Body of pancreas (tissue), 4 donors: ENCODE results near the gene WNK1. TPM values are rescaled to one million over a fixed set of nuclear protein-coding genes. Genes with fewer than 3 reads are reported as not detected.
A peak's percentile ranks its signal among the peaks of the same experiment; 100 is the strongest.

Source experiments
- ATAC-seq: fragments of 150-250 bp; one replicate; pipeline ENCODE4 v1.9.1; 2016
- DNase-seq, 4 donors: peaks; one replicate each; pipeline ENCODE4 v3.0.0-alpha.2; 2019
- H3K27ac ChIP-seq, 4 donors: fragments of 200-600 bp; sonication (generic); 1 replicate in 3 of 4; 2 replicates in 1 of 4; pipeline versions ENCODE4 v1.5.1 to v1.6.1; 2016 to 2019; ENCODE audit warnings: mild to moderate bottlenecking in 1 of 4, mixed read lengths in 1 of 4, moderate library complexity in 1 of 4
- H3K27me3 ChIP-seq, 2 donors: fragments of 200-600 bp; sonication (generic); one replicate each; pipeline ENCODE4 v1.6.0; 2016; ENCODE audit warnings: mild to moderate bottlenecking in 1 of 2
- H3K36me3 ChIP-seq, 2 donors: fragments of 200-600 bp; sonication (generic); replicated peaks in 1 of 2; 2 replicates each; pipeline ENCODE4 v1.5.1; 2016; ENCODE audit warnings: low read depth in 2 of 2; ENCODE audit not compliant: insufficient read depth in 1 of 2
- H3K4me1 ChIP-seq: fragments of 200-600 bp; sonication (generic); one replicate; pipeline ENCODE4 v1.6.0; 2016
- H3K4me3 ChIP-seq, 2 donors: fragments of 200-600 bp; sonication (generic); 1 replicate in 1 of 2; 2 replicates in 1 of 2; pipeline ENCODE4 v1.5.1; 2016 to 2019
- H3K9me3 ChIP-seq, 3 donors: fragments of 200-600 bp; sonication (generic); 1 replicate in 2 of 3; 2 replicates in 1 of 3; pipeline ENCODE4 v1.5.1; 2016
- POLR2A ChIP-seq, 3 donors: fragments of 450-650 bp; IDR thresholded peaks; one replicate each; pipeline ENCODE4 v1.6.1; 2016; ENCODE audit warnings: antibody characterized with exemption in 3 of 3, mild to moderate bottlenecking in 2 of 3
- WGBS, 2 donors: methylation state at CpG; one replicate each; pipeline ENCODE4 v1.1.5; 2017; 5-methylcytosine and 5-hydroxymethylcytosine counted together
- intact Hi-C: fragments of 100-400 bp; cut with DNase I; formaldehyde crosslinking; loops from one replicate; pipeline ENCODE4 v1.15.1; 2023
- total RNA-seq, 2 donors: library from RNA; depleted of rRNA; stranded (reverse); fragments of >200 nt; gene quantifications; one replicate each; pipeline ENCODE4 v1.1.0, GENCODE V29; 2016
- TF ChIP-seq, protein P1 (sequence below), 7 experiments: fragments of 450-650 bp in 4 of 7; fragments of 200-600 bp in 3 of 7; sonication (generic) in 3 of 7; IDR thresholded peaks; one replicate each; pipeline ENCODE4 v1.5.1; 2016 to 2019; ENCODE audit warnings: antibody characterized with exemption in 7 of 7

WNK1 gene
- total RNA-seq, 2 donors from 2014 or later = 56.6 to 96.6 TPM

DNA sequence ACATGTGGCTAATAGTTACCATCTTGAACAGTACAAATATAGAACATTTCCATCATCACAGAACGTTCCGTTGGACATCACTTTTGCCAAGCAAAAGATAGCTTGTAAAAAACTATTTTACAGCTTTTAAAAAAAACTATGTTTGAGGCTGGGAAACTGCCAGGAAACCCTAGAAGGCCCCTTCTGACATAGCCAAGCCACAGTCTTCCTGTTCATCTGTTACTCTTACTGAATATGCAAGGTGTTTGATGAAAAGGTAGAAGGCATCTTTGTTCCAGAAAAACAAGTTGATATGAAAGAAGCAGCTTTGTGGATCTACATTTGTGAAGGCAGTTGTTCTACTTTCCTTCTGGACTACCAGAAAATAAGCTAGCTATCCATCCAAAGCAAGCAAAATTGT lies 23.6 kb upstream of the WNK1 start:
- no peak overlapping the region for H3K4me3 ChIP-seq
- H3K27ac ChIP-seq = no peak overlapping the region
- H3K27me3 ChIP-seq = no peaks in the 10 kb centered on the region
- WGBS, 2 donors = 61 to 80% methylated on average over 2 of the region's 2 CpGs
- H3K4me1 ChIP-seq = no peaks in the 10 kb centered on the region
- TF ChIP-seq, protein P1, sequence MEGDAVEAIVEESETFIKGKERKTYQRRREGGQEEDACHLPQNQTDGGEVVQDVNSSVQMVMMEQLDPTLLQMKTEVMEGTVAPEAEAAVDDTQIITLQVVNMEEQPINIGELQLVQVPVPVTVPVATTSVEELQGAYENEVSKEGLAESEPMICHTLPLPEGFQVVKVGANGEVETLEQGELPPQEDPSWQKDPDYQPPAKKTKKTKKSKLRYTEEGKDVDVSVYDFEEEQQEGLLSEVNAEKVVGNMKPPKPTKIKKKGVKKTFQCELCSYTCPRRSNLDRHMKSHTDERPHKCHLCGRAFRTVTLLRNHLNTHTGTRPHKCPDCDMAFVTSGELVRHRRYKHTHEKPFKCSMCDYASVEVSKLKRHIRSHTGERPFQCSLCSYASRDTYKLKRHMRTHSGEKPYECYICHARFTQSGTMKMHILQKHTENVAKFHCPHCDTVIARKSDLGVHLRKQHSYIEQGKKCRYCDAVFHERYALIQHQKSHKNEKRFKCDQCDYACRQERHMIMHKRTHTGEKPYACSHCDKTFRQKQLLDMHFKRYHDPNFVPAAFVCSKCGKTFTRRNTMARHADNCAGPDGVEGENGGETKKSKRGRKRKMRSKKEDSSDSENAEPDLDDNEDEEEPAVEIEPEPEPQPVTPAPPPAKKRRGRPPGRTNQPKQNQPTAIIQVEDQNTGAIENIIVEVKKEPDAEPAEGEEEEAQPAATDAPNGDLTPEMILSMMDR (IDR thresholded peaks at IDR 0.05) = no peak
- TF ChIP-seq POLR2A (IDR thresholded peaks at IDR 0.05) = no peak
- H3K9me3 ChIP-seq = no peaks in the 10 kb centered on the region
- intact Hi-C loops = no loop called here
- no peaks in the 10 kb centered on the region for H3K36me3 ChIP-seq
- no peak for DNase-seq
- no peak for ATAC-seq

- H3K4me3 ChIP-seq = no peak overlapping the region
- DNase-seq (no peak), ATAC-seq (no peak)
- intact Hi-C loops = no loop called here
- H3K4me1 ChIP-seq = no peaks in the 10 kb centered on the region
- no peak overlapping the region for H3K27ac ChIP-seq
- H3K9me3 ChIP-seq = no peaks in the 10 kb centered on the region
- TF ChIP-seq, protein P1 (IDR thresholded peaks at IDR 0.05) = no peak
- TF ChIP-seq POLR2A (IDR thresholded peaks at IDR 0.05) = no peak
- H3K27me3 ChIP-seq = no peaks in the 10 kb centered on the region
- no peaks in the 10 kb centered on the region for H3K36me3 ChIP-seq
Measured at GRCh38 chr12:729221-729620, 23.2 kb upstream of the WNK1 start.

GRCh38 chr12:730550-730949 lies 21.8 kb upstream of the WNK1 start:
- intact Hi-C loops = no loop called here
- Histone ChIP-seq H3K9me3 (no peaks in the 10 kb centered on the region), H3K4me3 (no peak overlapping the region), H3K4me1 (no peaks in the 10 kb centered on the region), H3K27ac (no peak overlapping the region), H3K36me3 (no peaks in the 10 kb centered on the region), H3K27me3 (no peaks in the 10 kb centered on the region)
- TF ChIP-seq, protein P1 (IDR thresholded peaks at IDR 0.05) = no peak
- no peak for TF ChIP-seq POLR2A (IDR thresholded peaks at IDR 0.05)
- 85 to 87% methylated on average over 9 of the region's 9 CpGs for WGBS, 2 donors
- DNase-seq (no peak), ATAC-seq (no peak)

GRCh38 chr12:737122-737739 lies 15.1 kb upstream of the WNK1 start:
- peak overlapping the region in 1 of 4 donors; percentile 2 for H3K27ac ChIP-seq

More at GRCh38 chr12:737122-737739, 15.1 kb upstream of the WNK1 start:
- H3K4me1 ChIP-seq = peaks cover 3% of the 10 kb centered on the region
- no peak for TF ChIP-seq POLR2A (IDR thresholded peaks at IDR 0.05)
- TF ChIP-seq, protein P1 (IDR thresholded peaks at IDR 0.05) = no peak
- no peaks in the 10 kb centered on the region for H3K36me3 ChIP-seq
- H3K27me3 ChIP-seq = no peaks in the 10 kb centered on the region
- H3K9me3 ChIP-seq = no peaks in the 10 kb centered on the region
- H3K4me3 ChIP-seq = no peak overlapping the region
- 15 to 19% methylated on average over 10 of the region's 10 CpGs for WGBS, 2 donors
- DNase-seq = no peak
- peak; percentile 67 for ATAC-seq
- intact Hi-C loops = no loop called here
